ENCODE results near the gene CCL3.

- no peak for TF ChIP-seq CTCF (IDR thresholded peaks at IDR 0.05)
- no peak for TF ChIP-seq SIN3A (IDR thresholded peaks at IDR 0.05; ENCODE audit: borderline replicate concordance, insufficient read depth, low read depth, low read length)
Measured at GRCh38 chr17:36071751-36072150, 18.2 kb downstream of the CCL3 start.

Measured in Panc1 (cell line).